Measurements from ENCODE around the gene OLFM2.
"Not testable (repeated sequence)": the region's sequence is repeated elsewhere in the genome, so short reads cannot be mapped to it uniquely, and the experiment has no call there.

Gene OLFM2

GRCh38 chr19:9941671-9942070, 5.4 kb upstream of the OLFM2 start:
- DNase-seq (ENCODE audit: low spot score) = no peak

- DNase-seq (ENCODE audit: low spot score) = no peak
Measured at GRCh38 chr19:9941231-9941630, 4.9 kb upstream of the OLFM2 start.

- no peak for DNase-seq (ENCODE audit: low spot score)
Measured at GRCh38 chr19:9940778-9941177, 4.5 kb upstream of the OLFM2 start.

- DNase-seq (ENCODE audit: low spot score) = no peak
Measured at GRCh38 chr19:9939301-9939913, 3.1 kb upstream of the OLFM2 start.

- DNase-seq (ENCODE audit: low spot score) = no peak
Measured at GRCh38 chr19:9937001-9937411, 691 bp upstream of the OLFM2 start.

- no peak for DNase-seq (ENCODE audit: low spot score)
Measured at GRCh38 chr19:9935506-9936325, 599 bp downstream of the OLFM2 start.

GRCh38 chr19:9934132-9934950, 2.0 kb downstream of the OLFM2 start:
- peak; percentile 90 for DNase-seq (ENCODE audit: low spot score)

GRCh38 chr19:9932835-9933234, 3.5 kb downstream of the OLFM2 start:
- no peak for DNase-seq (ENCODE audit: low spot score)

- no peak for DNase-seq (ENCODE audit: low spot score)
Measured at GRCh38 chr19:9931629-9932028, 4.7 kb downstream of the OLFM2 start.

GRCh38 chr19:9923440-9923839, 12.9 kb downstream of the OLFM2 start:
- no peak for DNase-seq (ENCODE audit: low spot score)

GRCh38 chr19:9922782-9923379, 13.4 kb downstream of the OLFM2 start:
- DNase-seq (ENCODE audit: low spot score) = not testable (repeated sequence)

GRCh38 chr19:9917321-9917720, 19.0 kb downstream of the OLFM2 start:
- peak; percentile 86 for DNase-seq (ENCODE audit: low spot score)

GRCh38 chr19:9916719-9917118, 19.6 kb downstream of the OLFM2 start:
- DNase-seq (ENCODE audit: low spot score) = no peak

- DNase-seq (ENCODE audit: low spot score) = peak; percentile 96
Measured at GRCh38 chr19:9914315-9915207, 21.8 kb downstream of the OLFM2 start.

- no peak for DNase-seq (ENCODE audit: low spot score)
Measured at GRCh38 chr19:9914001-9914314, 22.4 kb downstream of the OLFM2 start.

GRCh38 chr19:9913237-9914000, 22.9 kb downstream of the OLFM2 start:
- peak; percentile 80 for DNase-seq (ENCODE audit: low spot score)

GRCh38 chr19:9912551-9913236, 23.6 kb downstream of the OLFM2 start:
- no peak for DNase-seq (ENCODE audit: low spot score)

GRCh38 chr19:9911524-9912185, 24.7 kb downstream of the OLFM2 start:
- DNase-seq (ENCODE audit: low spot score) = no peak

- no peak for DNase-seq (ENCODE audit: low spot score)
Measured at GRCh38 chr19:9910625-9911024, 25.7 kb downstream of the OLFM2 start.

- no peak for DNase-seq (ENCODE audit: low spot score)
Measured at GRCh38 chr19:9909251-9909650, 27.1 kb downstream of the OLFM2 start.
